ENCODE measurements around the gene ADGRL3.

ADGRL3 gene

DNA sequence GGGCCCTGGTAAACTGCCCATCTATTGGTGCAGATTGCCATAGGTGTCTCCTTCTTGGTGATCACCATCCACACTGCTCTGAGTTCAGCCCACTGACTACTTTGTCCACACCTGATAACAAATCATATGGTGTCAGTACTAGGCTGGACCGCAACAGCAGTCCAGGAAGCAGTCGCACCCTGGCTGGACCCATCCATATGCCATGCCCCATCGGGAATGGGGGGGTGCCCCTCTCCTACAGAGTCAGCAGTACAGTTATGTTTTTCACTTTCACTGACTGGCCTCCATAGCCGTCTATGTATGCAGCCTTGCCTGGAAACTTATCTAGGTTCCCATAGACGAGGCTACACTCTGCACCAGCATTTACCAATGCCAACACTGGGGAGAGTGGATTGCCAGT is 226.1 kb downstream of the ADGRL3 start:
- no peak for DNase-seq (ENCODE audit: low read depth in 3 of 3)

GRCh38 chr4:61427099-61427817 is 227.1 kb downstream of the ADGRL3 start:
- DNase-seq (ENCODE audit: low read depth in 3 of 3): no peak

DNA sequence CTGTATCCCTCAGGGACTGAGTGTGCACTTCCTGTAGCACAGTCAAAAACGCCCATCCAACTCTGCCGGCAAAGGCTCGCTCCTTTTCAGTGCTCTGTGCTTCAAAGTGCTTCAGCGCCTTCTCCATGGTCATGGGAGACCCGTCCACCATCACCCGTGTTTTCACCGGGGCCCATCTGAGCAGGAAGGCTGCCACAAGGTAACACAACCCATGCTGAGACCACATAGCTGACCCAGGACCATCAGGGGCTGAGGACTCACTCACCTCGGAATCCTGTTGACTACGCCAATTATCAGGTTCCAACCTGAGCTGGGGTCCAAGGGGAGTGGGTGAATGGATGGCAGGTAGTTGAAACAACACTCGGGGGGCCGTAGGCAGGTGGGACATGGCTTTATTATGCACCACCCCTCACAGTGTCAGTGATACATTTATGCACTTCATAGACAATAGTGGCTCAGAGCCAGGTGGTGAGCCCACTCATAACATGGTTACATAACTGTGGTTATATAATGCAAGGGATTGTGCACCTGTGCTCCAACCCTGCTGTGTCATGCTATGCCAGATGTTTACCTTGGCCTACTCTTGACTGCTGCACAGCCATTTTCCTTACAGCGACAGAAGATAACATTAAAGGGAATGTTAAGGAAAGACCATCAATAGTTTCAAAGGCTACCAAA is 227.8 kb downstream of the ADGRL3 start:
- no peak for DNase-seq (ENCODE audit: low read depth in 3 of 3)

DNA sequence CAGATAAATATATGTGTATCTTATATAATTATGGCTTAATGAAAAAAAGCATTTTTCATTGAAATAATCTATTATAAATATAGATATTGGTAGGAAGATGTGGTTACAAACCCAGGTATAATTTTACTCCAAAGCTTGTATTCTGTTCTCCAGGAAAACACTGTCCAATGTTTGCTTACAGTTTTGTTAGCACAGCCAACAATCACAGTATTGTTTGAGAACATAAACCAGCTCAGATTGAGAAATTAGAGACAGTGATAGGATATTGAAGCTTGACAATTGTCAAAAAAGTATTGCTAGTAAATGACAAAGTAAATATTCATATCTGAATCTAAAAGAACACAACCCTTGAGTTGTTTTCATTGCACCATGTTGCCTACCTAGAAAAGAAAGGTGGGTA is 228.8 kb downstream of the ADGRL3 start:
- no peak for DNase-seq (ENCODE audit: low read depth in 3 of 3)

DNA sequence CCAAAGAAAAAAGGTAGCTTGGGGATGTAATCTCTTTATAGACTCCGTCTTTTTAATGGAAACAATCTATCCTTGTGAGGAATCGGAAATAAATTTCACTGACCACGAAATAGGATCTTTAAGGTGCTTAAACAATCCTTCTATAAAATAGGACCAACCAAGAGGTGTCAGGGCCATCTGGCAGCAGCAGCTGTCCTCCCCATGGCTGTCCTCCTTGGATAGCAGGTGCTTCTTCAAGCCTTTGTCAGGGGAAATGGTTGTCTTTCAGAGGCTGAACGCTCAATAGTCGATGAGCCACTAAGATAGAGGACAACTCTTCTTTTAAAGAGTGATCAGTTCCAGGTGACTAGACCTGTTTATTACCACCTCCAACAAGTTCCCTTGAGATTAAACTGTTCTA is 231.0 kb downstream of the ADGRL3 start:
- DNase-seq (ENCODE audit: low read depth in 3 of 3): no peak

- no peak for DNase-seq (ENCODE audit: low read depth in 3 of 3)
These were observed 237.8 kb downstream of the ADGRL3 start for GRCh38 chr4:61437923-61438322.

DNA sequence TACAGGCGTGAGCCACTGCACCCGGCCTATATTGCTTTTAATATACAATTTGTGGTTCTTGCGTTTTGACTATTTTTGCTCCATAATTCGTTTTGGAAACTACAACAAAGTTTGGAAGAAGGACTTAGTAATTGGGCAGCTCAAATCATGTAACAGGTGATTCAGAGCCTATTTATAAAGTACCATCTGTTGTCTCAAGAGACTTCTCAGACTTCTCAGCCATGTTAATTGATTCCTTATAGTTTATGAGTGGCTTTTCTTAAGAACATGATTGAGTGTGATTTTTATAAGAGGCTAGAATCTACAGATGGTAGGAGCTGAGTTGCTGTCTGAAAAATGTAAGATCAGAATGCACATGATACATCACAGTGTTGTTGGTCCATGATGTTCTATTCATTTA is 240.2 kb downstream of the ADGRL3 start:
- DNase-seq (ENCODE audit: low read depth in 3 of 3): no peak

GRCh38 chr4:61442936-61443335 is 242.8 kb downstream of the ADGRL3 start:
- DNase-seq (ENCODE audit: low read depth in 3 of 3): no peak

- DNase-seq (ENCODE audit: low read depth in 3 of 3): no peak
These were observed 243.8 kb downstream of the ADGRL3 start for GRCh38 chr4:61443813-61444510.

DNA sequence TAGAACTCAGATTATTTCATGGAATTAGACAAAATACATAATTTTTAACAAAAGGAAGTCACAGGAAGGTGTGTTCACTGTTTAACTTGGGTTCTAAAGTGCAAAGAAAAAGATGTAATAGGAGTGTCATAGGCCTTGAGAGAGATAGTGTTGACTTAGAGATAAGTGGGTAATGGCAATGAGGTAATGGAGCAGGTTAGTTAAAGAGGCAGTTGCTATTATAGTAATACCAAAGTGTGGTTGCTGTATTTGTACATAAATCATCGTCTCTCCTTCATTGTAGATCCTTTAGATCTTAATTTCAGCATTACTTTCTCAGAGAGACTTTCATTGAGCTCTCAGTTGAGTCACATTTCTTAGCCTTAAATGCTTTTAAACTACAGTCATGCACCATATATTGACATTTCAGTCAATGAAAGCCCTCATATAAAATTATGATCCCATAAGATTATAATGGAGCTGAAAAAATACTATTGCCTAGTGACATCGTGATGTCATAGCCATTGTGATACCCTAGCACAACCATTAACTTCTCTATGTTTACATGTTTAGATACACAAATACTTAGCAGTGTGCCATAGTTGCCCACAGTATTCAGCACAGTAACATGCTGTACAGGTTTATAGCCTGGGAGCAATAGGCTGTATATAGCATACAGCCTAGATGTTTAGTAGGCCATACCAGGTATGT is 245.4 kb downstream of the ADGRL3 start:
- no peak for DNase-seq (ENCODE audit: low read depth in 3 of 3)

DNA sequence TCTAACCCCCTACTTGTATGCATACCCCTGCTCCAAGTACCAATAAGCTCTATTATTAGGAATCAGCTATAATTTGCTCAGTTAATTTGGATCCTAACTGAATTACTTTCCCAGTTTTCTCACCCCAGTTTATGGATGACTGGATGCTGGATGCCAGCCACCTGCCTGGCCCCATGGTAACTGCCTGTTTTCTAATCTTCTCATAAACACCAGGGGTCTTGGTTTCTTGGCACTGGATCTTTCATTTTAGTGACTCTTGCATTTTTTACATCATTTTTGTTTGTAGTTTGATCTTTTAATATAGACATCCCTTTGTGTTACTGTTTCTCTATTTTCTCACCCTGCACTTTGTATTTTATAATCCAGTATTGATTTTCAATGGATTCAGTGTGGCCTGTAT is 246.8 kb downstream of the ADGRL3 start:
- no peak for DNase-seq (ENCODE audit: low read depth in 3 of 3)

DNA sequence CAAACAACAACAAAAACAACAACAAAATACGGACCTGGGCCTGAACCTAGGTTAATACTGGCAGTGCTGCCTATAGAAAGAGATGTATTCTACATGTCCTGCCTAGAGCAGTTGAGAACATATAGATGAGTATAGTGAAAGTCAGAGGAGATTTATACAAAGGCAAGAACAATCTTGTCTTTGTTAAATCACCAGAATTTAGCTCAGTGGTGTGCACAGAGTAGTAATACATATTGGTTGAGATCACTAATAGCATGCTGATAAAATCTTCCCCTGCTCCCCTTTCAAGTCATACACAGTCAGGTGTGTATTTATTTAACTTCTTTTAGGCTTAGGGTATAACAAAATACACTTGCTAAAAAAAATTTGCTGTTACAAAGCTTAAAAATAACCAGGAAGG is 247.8 kb downstream of the ADGRL3 start:
- DNase-seq (ENCODE audit: low read depth in 3 of 3): no peak

GRCh38 chr4:61451935-61452334 is 251.8 kb downstream of the ADGRL3 start:
- DNase-seq (ENCODE audit: low read depth in 3 of 3): no peak

GRCh38 chr4:61461956-61462355 is 261.8 kb downstream of the ADGRL3 start:
- no peak for DNase-seq (ENCODE audit: low read depth in 3 of 3)

DNA sequence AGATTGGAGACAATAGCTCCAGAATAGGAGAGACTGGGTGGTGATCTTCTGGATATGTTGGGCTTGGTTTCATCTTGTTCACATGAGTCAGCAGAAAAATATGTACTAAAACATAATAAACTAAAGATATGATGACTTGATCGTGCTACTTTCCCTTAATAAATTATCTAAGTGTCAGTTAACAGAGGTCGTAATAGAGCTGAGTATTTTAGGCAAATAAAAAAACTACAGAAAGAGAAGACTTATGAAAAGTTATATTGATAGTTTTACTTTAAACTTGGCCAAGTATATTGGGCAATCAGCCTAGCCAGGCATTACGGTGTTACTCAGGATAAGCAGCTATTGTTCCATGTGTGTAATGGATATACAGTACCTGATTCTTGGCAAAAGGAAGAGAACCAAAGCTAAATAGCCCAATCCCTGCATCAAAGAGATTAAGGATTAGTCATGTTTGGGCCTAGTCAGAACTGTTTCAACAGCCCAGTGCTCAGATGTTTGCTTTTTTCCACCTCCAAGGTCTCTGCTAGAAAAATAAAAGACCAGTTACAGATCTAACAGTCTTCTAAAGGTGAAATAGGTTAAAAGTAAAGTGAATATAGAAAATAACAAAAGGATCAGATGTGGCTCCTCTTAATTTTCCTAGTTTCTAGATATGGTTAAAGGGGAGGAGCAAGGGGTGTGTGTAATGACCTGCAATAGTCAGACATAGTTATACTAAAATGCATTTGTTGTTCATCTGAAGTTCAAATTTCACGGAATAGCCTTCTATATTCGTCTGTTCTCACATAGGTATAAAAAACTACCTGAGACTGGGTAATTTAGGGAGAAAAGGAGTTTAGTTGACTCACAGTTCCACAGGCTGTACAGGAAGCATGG is 262.6 kb downstream of the ADGRL3 start:
- DNase-seq (ENCODE audit: low read depth in 3 of 3): no peak

DNA sequence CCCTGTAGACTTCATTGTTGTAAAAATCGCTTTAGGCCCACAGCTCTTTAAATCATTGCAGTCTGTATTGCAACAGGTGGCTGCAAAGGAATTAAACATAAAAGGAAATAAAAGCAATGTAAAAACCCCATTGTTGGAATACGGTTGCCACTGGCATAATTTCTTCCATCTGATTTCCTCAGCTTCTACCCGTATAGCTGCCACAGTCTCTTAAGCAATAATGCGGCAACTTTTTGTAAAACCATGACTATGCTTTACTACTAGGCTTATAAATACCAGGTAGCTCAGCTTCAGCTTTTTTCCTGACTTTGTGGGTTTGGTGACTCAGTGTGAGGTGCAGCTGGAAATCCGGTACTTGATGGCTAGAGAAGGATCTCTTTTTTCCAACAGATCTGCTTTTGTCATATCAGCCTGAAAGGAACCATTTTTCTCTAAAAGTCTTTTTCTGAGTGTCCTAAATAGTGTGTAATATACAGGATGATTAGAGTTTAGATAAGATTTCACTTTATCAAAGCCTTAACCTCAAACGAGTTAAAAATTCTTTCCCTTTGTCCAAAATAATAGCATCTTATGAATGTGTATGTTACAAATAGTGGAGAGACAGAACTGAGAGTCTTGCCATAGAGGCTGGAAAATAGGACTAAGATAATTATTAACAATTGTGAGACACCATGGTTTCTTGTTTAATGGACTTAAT is 268.0 kb downstream of the ADGRL3 start:
- no peak for DNase-seq (ENCODE audit: low read depth in 3 of 3)

GRCh38 chr4:61473306-61473705 is 273.2 kb downstream of the ADGRL3 start:
- DNase-seq (ENCODE audit: low read depth in 3 of 3): no peak

DNA sequence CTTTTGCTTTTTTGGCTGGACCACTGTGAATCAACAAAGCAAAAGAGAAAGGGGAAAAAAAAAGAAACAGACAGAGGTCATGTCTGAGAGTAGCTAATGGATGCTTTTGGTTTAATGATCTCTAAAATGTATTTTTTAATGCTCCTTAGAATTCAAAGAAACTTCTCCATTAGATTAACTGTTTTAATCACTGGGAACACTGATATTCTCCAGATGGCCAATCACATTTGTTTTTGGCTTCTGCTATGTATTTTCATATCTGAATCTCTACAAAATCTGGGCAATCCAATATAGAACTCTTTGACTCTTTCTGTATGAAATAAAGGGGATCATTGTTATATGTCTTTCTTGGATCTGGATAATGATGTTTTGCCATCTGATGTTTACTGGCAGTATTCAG is 278.2 kb downstream of the ADGRL3 start:
- no peak for DNase-seq (ENCODE audit: low read depth in 3 of 3)

GRCh38 chr4:61485056-61485455 is 284.9 kb downstream of the ADGRL3 start:
- no peak for DNase-seq (ENCODE audit: low read depth in 3 of 3)

- DNase-seq (ENCODE audit: low read depth in 3 of 3): no peak
These were observed 289.8 kb downstream of the ADGRL3 start for GRCh38 chr4:61489927-61490326.

GRCh38 chr4:61493041-61493440 is 292.9 kb downstream of the ADGRL3 start:
- no peak for DNase-seq (ENCODE audit: low read depth in 3 of 3)

Measured in stimulated activated CD4-positive, alpha-beta T cell treated with anti-CD3 and anti-CD28 coated beads, TNF-alpha, amount 100 ng/mL, for 48 hours (primary cell).